GM18873 (cell line): Measurements from ENCODE around the gene TMUB1.

Experiments
- ATAC-seq: cut with Tn5 transposase; IDR thresholded peaks from one replicate; pipeline ENCODE4 v1.9.1; 2021; ENCODE audit warnings: mild to moderate bottlenecking, moderate library complexity, moderate number of reproducible peaks; ENCODE audit not compliant: unreplicated experiment, low FRiP score

The TMUB1 gene, protein sequence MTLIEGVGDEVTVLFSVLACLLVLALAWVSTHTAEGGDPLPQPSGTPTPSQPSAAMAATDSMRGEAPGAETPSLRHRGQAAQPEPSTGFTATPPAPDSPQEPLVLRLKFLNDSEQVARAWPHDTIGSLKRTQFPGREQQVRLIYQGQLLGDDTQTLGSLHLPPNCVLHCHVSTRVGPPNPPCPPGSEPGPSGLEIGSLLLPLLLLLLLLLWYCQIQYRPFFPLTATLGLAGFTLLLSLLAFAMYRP

DNA sequence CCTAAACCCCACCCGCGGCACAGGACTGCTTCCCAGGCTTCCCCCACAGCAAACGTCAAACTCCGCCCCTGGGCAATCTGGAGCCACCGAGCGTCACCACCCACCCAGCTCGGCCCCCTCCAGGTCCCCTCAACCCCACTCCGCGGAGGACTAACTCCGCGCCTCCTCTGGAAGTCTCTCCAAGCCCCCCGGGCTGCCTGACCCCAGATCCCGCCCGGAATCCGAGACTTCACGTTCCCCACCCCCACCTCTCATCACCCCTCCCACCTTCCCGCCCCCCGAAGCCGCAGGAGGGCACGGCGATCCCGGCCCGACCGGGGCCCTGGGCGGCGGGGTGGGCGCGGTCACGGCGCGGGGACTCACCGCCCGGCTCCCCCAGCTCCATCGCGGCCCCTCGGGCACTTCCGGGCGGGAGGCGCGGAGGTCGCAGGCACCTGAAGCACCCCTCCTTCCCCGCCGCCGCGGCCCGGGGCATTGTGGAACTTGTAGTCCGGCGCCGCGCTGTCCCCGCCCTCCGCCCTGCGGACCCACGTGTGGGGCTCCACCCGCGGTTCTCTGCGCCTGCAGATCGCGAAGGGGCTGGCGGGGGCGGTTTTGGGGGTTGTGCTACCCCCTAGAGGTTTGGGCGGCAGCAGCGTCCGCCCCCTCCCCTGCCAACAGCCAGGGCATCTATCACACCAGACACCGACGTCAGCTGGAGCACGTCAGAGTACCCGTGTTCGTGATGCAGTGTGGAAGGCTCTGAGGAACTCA, at the start of gene TMUB1:
Gene TMUB1 (minus strand): TSS at position 423 of the 753 bp plus-strand sequence. CDS start 930 bp downstream, outside the sequence.
- peak; percentile 37 for ATAC-seq

DNA sequence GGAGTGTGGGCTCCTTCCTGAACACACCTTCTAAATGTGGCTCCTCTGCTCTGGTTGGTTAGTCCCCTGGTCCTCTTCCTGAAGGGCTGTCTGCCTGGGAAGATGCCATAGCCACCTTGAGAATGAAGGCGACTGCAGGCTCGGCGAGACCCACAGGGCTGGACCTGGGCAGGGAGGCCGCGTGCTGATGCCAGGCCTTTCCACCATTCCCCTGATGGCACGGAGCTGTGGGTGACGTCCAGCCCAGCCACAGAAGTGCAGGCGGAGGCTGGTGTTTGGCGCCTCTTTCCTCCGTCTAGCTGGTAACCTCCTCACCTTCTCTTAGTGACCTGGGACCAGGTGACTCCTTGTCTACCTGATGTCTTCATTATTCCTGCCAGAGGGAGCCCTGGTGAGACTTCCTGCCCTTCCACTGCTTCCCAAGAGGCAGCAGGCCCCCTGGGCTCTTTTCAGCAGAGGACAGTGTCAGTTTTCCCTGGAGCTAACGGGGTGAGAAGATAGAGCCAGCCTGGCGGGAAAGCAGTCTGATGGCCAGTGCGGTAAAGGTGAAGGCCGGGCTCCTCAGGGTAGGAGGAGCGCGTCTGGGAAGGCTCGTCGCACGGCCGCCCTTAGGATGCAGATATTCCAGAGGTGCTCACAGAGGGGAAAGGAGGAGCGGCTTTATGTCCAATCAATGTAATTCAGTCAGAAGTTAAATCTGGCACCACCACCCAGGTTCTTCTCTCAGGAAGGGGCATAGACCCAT, 49.3 kb upstream of the TMUB1 start:
- ATAC-seq: no peak

DNA sequence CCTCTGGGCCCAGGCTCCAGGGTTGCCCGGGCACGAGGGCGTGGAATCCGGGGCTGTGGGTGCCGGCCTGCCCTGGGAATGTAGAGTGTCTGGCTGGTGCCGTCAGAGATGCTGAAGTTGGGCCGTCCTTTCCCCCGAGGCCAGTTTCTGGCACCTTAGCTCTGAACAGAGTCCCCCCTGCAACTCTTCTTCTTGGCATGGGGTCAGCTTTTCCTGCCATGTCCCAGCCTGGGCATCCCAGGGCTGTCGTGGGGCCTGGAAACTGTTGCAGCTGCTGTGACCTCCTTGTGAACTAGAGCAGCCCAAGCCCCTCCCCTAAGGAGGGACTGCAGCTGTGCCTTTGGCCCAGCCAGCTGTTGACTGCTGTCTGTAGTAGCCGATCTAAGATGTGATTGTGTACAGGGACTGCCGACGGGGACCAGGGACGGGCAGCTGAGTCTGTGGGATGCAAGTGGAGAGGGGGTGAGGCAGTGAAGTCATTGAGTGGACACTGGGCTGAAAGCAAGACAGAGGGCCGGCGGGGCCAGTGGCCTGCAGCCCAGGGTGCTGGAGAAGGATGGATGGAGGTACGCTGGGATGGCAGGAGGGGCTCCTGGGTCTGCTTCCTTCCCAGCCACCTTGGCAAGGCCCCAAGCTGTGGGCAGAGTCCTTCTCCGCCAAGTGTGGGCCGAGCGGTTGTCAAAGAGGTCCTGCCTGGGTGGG, 48.5 kb upstream of the TMUB1 start:
- no peak for ATAC-seq

DNA sequence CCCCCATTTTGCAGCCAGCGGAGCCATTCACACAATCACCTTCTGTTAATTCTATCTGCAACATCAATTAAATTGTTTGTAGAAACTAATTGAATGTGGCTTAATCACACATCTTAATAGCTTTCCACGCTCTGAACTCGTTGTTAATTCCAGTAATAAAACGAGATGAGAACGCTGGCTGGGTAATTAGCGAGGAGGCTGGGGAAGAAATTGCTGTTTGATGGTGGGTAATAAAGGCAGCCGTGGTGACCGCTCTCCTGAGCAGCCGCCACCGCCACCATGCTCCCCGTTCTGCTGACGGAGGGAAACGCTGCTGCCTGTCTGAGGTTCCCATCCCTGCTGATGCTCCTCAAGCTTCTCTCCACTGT, 47.9 kb upstream of the TMUB1 start:
- ATAC-seq: no peak

DNA sequence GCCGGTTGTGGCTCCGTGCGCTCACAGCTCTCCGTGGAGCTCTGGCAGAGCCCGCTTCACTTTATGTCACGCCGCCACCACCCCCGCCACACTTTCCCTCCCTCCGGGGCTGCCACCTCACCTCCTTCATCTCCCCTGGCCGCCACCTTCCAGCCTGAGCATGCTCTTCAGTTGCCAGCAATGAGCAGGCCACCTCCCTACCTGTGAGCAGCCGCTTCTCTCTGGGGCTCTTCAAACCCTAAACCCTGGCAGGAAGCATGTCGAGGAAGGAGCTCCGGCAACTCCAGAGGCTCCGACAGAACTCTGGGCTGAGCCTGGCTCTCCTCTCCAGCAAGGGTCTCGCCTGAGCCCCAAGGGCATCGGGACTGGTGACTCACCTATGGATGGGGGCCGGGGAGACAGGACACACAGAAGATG, 47.5 kb upstream of the TMUB1 start:
- no peak for ATAC-seq

DNA sequence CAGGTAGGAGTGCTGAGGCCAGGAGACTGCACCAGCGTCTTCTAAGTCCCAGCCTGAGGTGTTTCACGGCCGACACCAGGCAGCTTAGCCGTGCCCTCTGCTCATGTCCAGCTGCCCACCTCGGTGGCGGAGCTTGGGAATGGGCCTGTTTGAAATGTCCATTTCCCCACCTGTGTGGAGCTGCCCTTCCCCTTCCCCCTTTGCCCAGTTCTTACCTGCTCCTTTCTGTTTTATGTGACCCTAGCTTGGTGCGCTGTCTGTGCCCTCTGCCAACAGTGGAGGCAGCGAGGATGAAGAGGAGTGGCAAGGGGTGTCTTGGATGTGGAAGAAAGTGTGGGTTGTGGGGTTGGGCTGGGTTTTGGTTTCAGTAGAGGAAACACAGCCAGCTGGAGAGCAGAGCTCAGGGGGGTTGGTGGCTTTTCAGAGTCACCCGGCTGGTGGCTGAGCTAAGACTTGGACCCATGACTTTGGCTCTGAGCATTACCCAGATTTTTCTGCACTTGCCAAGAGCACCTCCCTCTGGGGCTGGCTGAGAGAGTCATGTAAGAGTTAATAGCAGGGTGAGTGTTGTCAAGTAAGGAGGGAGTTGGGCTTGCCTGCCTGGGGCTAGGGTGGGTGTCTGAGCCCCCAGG, 46.8 kb upstream of the TMUB1 start:
- ATAC-seq: no peak

DNA sequence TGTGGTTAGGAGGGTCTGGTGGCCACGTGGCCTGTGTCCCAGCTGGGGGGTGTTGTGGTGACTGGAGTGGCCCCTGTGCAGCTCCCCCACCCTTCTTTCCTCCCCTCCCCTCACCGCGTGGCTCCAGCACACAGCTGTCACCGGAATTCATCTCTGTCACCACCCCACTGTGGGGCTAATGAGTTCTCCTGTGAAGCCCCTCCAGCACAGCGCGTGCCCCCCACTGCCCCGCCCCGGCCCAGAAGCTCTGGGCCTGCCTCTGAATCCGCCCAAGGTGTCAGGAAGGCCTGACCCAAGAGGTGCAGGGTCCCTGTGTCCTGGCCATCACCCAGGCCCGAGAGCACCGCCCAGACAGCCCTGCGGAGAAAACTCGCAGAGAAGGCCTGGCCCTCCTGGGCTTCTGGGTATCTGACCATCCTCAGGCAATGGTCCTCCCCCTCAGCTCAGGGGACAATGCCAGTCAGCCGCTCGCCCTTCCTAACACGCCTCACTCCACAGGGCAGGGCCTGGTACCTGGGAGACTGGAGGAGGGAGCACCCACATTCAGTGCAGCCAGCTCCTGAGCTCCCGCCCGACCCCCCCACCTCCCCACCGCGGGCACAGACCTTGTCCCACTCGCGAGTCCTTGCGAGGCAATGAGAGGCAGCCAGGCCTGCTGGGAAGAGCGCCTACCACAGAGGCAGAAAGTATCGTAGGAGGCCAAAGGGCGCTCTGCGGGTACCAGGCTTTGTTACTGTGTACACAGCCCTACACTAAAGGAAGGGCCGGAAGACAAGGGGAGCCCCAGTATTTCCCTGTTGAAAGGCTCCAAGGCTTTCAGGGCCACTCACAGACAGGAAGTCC, 46.0 kb upstream of the TMUB1 start:
- no peak for ATAC-seq

DNA sequence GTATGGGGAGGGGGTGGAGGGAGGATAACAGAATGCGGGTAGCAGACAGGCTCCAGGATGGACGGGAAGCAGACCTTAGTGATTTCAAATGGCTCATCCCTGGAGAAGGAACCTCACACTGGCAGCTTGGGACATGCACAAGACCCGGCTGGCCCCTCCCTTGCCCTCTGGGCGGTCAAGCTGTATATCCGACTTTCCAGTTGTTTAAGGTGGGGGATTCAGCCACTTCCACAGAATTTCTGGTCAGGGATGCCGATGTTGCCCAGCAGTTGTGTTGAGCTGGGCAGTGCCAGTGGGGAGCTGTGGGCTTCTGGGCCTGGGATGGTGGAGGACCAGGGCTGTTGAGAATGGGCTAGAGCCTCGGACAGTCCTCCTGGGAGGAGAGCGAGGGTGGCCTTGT, 45.4 kb upstream of the TMUB1 start:
- ATAC-seq: no peak

DNA sequence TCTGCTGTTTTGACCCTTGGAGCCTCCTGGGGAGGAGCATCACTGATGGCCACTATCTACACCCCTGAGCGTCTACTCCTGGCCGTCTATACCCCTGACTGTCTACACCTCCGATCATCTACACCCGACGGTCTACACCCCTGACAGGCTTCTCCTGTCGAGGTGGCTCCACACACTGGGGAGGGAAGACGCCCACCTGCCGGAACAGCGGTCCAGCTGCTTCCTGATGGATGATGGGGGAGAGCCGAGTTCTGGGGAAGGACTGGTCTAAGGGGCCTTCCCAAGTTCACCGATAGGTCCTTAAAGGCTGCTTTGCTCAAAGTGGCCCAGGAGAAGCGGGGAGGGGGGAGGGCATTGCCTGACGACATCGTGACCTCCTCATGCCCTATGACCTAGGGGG, 44.9 kb upstream of the TMUB1 start:
- no peak for ATAC-seq

DNA sequence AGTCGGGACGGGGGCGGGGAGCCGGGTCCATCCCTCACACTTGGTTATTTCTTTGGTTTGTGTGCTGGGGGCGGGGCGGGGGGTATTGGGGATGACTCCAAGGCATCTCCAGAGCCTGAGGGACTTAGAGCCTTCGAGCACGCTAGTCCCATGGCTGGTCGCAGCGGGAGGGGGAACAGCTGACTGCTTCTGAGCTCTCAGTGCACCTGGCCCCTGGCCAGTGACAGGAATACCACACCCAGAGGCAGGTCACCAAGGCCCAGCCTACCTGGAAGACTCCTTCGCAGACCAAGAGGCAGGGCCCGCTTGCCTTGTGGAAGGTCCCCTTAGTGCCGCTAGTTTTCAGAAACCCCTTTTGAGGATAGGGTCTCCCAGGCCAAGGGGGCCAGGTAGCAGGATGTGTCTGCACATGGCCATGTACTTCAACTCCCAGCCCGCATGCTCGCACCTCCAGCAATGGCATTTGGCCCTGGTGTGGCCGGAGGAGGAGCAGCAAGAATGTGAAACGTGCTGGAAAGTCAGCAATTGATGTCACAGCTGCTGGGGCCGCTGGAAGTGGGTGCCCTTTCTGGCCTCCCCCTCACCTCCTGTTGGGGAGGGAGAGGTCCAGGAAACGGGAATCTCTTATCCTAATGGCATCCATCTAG, 43.3 kb upstream of the TMUB1 start:
- no peak for ATAC-seq

DNA sequence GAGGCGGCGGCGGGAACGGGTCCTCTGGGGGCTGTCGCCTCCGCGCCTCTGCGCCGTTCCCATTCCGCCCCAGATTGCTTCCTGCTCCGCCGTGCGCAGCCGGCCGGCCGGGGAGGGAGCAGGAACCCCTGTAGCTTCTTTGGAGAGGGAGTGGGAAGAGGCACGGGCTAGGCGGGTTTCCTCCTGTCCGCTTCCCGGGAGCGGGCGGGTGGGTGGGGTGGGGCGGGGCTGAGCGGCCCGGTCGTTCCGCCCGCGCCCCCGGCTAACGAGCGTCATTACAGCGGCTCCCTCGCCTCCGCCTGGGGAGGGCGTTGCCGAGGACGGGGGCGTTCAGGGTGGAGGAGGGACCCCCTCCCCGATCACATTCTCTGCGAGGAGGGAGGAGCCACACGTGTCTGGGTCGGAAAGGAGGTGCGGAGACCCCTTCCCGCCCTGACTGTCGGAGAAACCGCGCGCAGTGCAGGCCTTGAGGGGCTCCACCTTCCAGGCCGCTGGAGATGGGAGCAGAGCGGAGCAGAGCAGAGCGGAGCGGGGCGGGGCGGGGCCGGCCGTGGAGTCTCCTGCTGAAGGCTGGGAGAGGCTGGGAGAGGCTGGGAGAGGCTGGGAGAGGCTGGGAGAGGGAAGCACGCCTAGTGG, 42.7 kb upstream of the TMUB1 start:
- ATAC-seq: no peak

DNA sequence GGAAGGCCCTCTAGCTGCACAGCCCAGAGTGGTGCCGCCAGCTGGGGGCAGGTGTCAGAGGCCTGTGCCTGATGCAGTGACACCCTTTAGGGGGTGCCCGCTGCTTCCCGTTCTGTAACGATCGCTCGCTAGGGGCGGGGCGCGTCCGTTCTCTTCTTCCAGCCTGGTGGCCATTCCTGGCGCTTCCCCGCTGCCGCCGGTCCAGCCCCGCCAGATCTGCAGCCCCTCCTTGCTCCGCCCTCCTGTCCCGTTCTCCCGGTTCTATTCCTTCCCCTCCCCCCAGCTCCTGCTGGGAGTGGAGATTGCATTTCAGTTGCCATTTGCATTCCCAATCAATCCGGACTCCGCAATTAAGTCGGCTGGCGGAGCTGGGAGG, 42.2 kb upstream of the TMUB1 start:
- ATAC-seq: no peak

DNA sequence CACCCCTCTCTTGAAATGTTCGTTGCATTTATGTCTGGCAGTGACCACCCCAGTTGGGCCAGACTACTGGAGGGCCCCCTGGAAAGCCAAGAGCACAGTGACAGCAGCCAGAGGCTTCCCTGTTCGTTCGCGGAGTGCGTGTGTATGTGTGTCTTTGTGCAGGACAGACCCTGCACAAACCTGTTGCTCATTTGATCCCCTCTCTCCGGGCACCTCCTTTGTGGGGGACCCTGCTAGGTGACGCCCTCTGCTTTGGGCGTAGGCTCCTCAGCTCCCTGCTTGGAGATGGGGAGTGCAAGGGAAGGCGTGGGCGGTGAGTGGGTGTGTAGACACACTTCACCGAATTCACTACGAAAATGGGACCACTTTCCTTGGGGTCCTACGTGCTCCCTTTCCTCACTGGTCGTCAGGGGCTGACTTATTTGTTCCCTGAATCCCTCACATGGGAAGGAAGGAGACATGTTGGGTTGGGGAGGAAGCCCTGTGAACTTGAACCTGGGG, 41.7 kb upstream of the TMUB1 start:
- ATAC-seq: no peak

DNA sequence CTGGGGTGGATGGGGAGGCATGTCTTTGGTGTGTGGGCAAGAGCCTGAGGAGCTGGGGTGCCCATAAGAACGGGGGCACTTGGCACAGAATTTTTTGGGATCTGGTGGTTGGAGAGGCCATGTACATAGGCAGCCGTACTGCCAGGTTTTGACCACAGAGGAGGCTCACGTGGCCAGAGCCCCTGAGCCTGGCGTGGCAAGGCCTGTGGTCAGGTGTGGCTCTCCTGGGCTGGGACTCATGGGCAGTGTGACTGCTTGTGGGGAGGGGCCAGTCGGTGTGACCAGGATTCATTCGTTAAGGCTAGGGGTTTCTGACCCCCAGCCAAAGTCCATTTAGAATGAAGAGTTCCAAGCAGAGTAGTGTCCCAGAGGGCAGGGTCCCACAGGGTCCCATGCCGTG, 41.2 kb upstream of the TMUB1 start:
- ATAC-seq: no peak

DNA sequence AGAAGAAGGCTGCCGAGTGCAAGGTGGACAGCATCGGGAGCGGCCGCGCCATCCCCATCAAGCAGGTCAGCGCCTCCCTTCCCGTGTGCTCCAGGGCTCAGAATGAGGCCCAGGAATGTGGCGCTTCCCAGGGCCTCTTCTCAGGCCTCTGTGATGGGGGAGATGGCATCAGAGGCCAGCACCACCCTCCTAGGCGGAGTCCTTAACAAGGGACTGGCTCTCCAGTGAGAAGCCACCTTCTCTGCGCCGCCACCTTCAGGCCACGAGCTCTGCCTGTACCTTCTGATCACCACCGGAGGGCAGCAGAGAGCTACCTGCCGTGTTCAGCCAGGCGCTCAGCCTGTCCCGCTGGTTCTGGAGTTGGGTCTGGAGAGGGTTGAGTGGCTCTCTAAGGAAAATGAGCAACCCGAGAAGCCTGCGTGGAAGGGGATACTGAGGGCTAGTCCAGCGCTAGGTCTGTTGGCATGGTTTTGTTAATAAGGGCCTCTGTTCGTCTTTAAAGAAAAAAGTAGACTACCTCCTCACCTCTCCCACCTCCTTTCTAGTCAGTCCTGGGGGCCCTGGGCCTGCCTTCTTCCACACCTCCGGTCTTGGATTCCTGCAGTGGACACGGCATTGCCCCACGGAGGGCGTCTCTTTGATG, 40.6 kb upstream of the TMUB1 start:
- no peak for ATAC-seq

DNA sequence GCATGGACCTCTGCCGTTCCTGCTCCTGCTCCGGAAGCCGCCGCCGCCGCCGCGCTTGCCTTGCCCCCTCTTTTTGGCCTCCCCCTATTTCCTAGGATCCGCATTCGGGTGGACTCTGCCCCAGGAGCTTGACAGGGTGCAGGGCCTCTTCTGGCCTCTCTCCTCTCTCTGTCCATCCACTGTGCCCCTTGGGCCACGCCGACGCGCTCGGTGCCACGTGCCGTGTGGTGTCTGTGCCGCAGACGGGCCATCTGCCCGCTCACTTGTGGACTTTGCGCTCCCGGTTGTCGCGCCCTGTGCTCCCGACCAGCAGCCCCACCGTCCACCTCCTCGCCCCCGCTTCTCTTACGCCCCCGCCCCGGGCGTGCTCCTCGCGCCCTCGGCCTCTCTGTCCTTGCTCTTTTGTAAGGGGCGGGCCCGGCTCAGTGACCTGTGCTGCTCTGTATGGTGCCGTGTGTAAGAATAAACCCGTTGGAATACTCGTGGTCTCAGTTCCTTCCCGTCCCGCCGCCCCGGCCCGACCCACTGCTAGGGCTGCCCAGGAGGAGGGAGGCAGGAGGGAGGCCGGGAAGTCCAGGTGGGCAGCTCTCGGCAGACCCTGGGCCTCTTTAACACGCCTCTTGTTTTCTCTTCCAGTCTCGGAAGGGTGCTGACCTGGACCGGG, 40.0 kb upstream of the TMUB1 start:
- no peak for ATAC-seq

DNA sequence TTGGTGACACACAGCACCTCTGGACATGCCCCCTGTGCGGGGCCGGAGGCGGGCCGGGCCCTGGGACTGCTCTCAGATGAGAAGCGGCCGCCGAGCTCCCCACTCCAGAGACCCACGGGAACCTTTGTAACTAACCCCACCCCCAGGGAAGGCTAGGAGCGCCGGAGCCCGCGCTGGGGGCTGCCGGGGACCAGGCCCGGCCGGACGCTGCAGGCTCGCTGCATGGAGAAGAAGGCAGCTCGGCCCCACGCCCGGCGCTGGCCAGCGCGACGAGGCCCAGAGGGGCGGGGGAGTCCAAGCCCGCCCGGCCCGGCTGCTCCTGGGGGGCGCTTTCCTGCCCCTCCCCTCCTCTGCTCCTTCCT, 39.5 kb upstream of the TMUB1 start:
- no peak for ATAC-seq

DNA sequence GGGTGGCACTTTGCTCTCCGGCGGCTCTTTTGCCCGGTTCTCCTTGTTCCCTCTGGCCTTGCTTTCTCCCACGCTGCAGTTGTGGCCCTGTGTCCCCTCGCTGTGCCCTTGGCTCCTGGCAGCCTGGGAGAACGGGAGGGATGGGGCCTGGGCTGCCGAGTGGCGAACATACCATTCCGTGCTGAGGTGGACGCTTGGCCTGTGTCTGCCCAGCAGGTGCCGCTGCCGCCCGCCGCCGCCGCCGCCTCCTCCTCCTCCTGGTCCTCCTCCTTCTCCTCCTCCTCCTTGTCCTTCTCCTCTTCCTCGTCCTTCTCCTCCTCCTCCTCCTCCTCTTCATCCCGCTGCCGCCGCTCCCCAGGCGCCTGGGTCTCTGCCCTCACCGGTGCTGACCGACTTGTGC, 39.0 kb upstream of the TMUB1 start:
- ATAC-seq: no peak
